Right lobe of liver (tissue), 4 donors: ENCODE data around the gene TBCC.

Experiments
- POLR2A ChIP-seq: fragments of 450-650 bp; IDR thresholded peaks from one replicate; pipeline ENCODE4 v1.6.1; 2017; ENCODE audit warnings: antibody characterized with exemption, mild to moderate bottlenecking
- TF ChIP-seq, protein P1 (sequence below), 4 donors: fragments of 200-600 bp in 3 of 4; fragments of 450-650 bp in 1 of 4; IDR thresholded peaks; one replicate each; pipeline versions ENCODE4 v1.5.1 to v1.8.0; 2016 to 2022; ENCODE audit warnings: antibody characterized with exemption in 4 of 4, mild to moderate bottlenecking in 2 of 4
- donor health status: DM: no; HTN: no; CAD: no.
- donor health status: DM: no; HTN: no; CAD: no.
- donor health status: DM: no; HTN: yes; CAD: no.

DNA sequence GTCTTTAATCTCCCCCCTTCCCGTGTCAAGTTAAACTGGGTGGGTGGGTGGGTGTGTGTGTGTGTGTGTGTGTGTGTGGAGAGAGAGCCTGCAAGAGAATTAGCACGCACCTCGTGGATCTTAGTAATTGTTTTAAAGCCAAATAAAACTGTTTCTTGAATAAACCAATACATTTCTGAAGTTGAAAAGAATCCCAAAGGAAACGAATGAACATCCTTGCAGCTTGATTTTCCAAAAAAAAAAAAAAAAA lies 35.6 kb upstream of the TBCC start:
- TF ChIP-seq, protein P1, sequence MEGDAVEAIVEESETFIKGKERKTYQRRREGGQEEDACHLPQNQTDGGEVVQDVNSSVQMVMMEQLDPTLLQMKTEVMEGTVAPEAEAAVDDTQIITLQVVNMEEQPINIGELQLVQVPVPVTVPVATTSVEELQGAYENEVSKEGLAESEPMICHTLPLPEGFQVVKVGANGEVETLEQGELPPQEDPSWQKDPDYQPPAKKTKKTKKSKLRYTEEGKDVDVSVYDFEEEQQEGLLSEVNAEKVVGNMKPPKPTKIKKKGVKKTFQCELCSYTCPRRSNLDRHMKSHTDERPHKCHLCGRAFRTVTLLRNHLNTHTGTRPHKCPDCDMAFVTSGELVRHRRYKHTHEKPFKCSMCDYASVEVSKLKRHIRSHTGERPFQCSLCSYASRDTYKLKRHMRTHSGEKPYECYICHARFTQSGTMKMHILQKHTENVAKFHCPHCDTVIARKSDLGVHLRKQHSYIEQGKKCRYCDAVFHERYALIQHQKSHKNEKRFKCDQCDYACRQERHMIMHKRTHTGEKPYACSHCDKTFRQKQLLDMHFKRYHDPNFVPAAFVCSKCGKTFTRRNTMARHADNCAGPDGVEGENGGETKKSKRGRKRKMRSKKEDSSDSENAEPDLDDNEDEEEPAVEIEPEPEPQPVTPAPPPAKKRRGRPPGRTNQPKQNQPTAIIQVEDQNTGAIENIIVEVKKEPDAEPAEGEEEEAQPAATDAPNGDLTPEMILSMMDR (IDR thresholded peaks at IDR 0.05), result no peak
- TF ChIP-seq POLR2A, result no peak
